ENCODE results near the gene PWP2. TPM values are rescaled to one million over a fixed set of nuclear protein-coding genes. Genes with fewer than 3 reads are reported as not detected.

Gene PWP2
- total RNA-seq, 1 experiment from 2014 or later = 6.8 TPM

GRCh38 chr21:44058652-44058964 is 48.6 kb upstream of the PWP2 start:
- no peaks in the 10 kb centered on the region for H3K4me1 ChIP-seq (ENCODE audit: control insufficient read depth, insufficient read depth, low read length)
- no peak overlapping the region for H3K27ac ChIP-seq (ENCODE audit: low read length)
- no peak for ATAC-seq
- H3K4me3 ChIP-seq (ENCODE audit: low read depth in 2 of 2, low read length in 2 of 2) = no peak overlapping the region
- no peaks in the 10 kb centered on the region for H3K27me3 ChIP-seq (ENCODE audit: control insufficient read depth, insufficient read depth, low read length)
- DNase-seq (ENCODE audit: low read depth, low spot score) = no peak
- ChIA-PET CTCF (no interaction called here), POLR2A (no interaction called here)
- intact Hi-C loops (cut with micrococcal nuclease; ENCODE audit: unreplicated experiment) (no loop called here), in situ Hi-C loops (cut with HindIII; ENCODE audit: low pct_unique_long_range_greater_than_20kb, low sequenced_read_pairs) (no loop called here)
- TF ChIP-seq POLR2AphosphoS5 (IDR thresholded peaks at IDR 0.05; ENCODE audit: low read depth, low read length) = no peak
- no TSS peak for BruUV-seq (replicated peaks)
- H3K36me3 ChIP-seq (ENCODE audit: control insufficient read depth, insufficient read depth, low read length) = peaks cover 2% of the 10 kb centered on the region
- no peaks in the 10 kb centered on the region for H3K9me3 ChIP-seq (ENCODE audit: control insufficient read depth, insufficient read depth, low read depth, low read length)

- H3K27me3 ChIP-seq (ENCODE audit: control insufficient read depth, insufficient read depth, low read length) = no peaks in the 10 kb centered on the region
- no peak overlapping the region for H3K4me3 ChIP-seq (ENCODE audit: low read depth in 2 of 2, low read length in 2 of 2)
- BruUV-seq (replicated peaks) = no TSS peak
- intact Hi-C loops (cut with micrococcal nuclease; ENCODE audit: unreplicated experiment) = no loop called here
- DNase-seq (ENCODE audit: low read depth, low spot score) (no peak), ATAC-seq (no peak)
- CTCF ChIA-PET = no interaction called here
- H3K9me3 ChIP-seq (ENCODE audit: control insufficient read depth, insufficient read depth, low read depth, low read length) = no peaks in the 10 kb centered on the region
- in situ Hi-C loops (cut with HindIII; ENCODE audit: low pct_unique_long_range_greater_than_20kb, low sequenced_read_pairs) = no loop called here
- H3K4me1 ChIP-seq (ENCODE audit: control insufficient read depth, insufficient read depth, low read length) = no peaks in the 10 kb centered on the region
- peaks cover 2% of the 10 kb centered on the region for H3K36me3 ChIP-seq (ENCODE audit: control insufficient read depth, insufficient read depth, low read length)
- POLR2A ChIA-PET = no interaction called here
- no peak overlapping the region for H3K27ac ChIP-seq (ENCODE audit: low read length)
- no peak for TF ChIP-seq REST (IDR thresholded peaks at IDR 0.05; ENCODE audit: insufficient read depth in 1 of 2, low read depth in 2 of 2, low read length in 1 of 2)
- TF ChIP-seq TCF7L2 (IDR thresholded peaks at IDR 0.05; ENCODE audit: low read depth, low read length) = no peak
- no peak for TF ChIP-seq CTCF (IDR thresholded peaks at IDR 0.05)
- TF ChIP-seq POLR2AphosphoS5 (IDR thresholded peaks at IDR 0.05; ENCODE audit: low read depth, low read length) = no peak
- TF ChIP-seq SIN3A (IDR thresholded peaks at IDR 0.05; ENCODE audit: borderline replicate concordance, insufficient read depth, low read depth, low read length) = no peak
Measured at GRCh38 chr21:44058981-44059380, 48.2 kb upstream of the PWP2 start.

GRCh38 chr21:44059710-44060109 is 47.5 kb upstream of the PWP2 start:
- H3K36me3 ChIP-seq (ENCODE audit: control insufficient read depth, insufficient read depth, low read length) = peaks cover 2% of the 10 kb centered on the region
- H3K4me1 ChIP-seq (ENCODE audit: control insufficient read depth, insufficient read depth, low read length) = no peaks in the 10 kb centered on the region
- intact Hi-C loops (cut with micrococcal nuclease; ENCODE audit: unreplicated experiment) = no loop called here
- no peaks in the 10 kb centered on the region for H3K9me3 ChIP-seq (ENCODE audit: control insufficient read depth, insufficient read depth, low read depth, low read length)
- no peaks in the 10 kb centered on the region for H3K27me3 ChIP-seq (ENCODE audit: control insufficient read depth, insufficient read depth, low read length)
- H3K4me3 ChIP-seq (ENCODE audit: low read depth in 2 of 2, low read length in 2 of 2) = no peak overlapping the region
- TF ChIP-seq CTCF (IDR thresholded peaks at IDR 0.05) (no peak), SIN3A (IDR thresholded peaks at IDR 0.05; ENCODE audit: borderline replicate concordance, insufficient read depth, low read depth, low read length) (no peak), POLR2AphosphoS5 (IDR thresholded peaks at IDR 0.05; ENCODE audit: low read depth, low read length) (no peak), TCF7L2 (IDR thresholded peaks at IDR 0.05; ENCODE audit: low read depth, low read length) (no peak), REST (IDR thresholded peaks at IDR 0.05; ENCODE audit: insufficient read depth in 1 of 2, low read depth in 2 of 2, low read length in 1 of 2) (no peak)
- DNase-seq (ENCODE audit: low read depth, low spot score) (no peak), ATAC-seq (no peak)
- H3K27ac ChIP-seq (ENCODE audit: low read length) = no peak overlapping the region
- in situ Hi-C loops (cut with HindIII; ENCODE audit: low pct_unique_long_range_greater_than_20kb, low sequenced_read_pairs) = no loop called here
- ChIA-PET CTCF (no interaction called here), POLR2A (no interaction called here)
- no TSS peak for BruUV-seq (replicated peaks)

Data from Panc1 (cell line).